ENCODE results near the gene BHLHE23.

DNA sequence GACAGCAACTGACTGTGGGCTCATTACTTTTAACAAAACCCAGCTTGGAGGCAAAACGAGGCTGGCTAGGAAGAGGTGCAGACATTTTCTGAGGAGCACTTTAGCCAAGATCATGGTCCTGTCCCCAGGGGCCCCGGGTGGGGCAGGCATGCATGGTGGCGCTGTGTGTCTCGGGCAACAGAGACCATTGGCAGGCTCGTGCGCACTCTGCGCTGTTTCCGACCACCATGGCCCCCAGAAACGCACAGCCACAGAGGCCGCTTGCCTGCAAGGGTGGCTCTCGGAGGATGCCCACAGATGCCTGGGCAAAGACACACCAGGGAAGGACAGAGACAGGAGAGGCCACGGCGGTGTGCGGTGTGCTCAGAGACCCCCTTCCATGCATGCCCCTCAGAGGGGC, 6.7 kb downstream of the BHLHE23 start:
- TF ChIP-seq, protein P1, sequence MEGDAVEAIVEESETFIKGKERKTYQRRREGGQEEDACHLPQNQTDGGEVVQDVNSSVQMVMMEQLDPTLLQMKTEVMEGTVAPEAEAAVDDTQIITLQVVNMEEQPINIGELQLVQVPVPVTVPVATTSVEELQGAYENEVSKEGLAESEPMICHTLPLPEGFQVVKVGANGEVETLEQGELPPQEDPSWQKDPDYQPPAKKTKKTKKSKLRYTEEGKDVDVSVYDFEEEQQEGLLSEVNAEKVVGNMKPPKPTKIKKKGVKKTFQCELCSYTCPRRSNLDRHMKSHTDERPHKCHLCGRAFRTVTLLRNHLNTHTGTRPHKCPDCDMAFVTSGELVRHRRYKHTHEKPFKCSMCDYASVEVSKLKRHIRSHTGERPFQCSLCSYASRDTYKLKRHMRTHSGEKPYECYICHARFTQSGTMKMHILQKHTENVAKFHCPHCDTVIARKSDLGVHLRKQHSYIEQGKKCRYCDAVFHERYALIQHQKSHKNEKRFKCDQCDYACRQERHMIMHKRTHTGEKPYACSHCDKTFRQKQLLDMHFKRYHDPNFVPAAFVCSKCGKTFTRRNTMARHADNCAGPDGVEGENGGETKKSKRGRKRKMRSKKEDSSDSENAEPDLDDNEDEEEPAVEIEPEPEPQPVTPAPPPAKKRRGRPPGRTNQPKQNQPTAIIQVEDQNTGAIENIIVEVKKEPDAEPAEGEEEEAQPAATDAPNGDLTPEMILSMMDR (IDR thresholded peaks at IDR 0.05): no peak
- TF ChIP-seq POLR2A (IDR thresholded peaks at IDR 0.05) (no peak), EP300 (IDR thresholded peaks at IDR 0.05) (no peak)
